Gastroesophageal sphincter (tissue), 3 donors: ENCODE measurements around the gene ASB15.

Source experiments
- CTCF ChIP-seq, 4 experiments: fragments of 200-600 bp in 2 of 4; fragments of 450-650 bp in 2 of 4; sonication (generic) in 1 of 4; IDR thresholded peaks; one replicate each; pipeline ENCODE4 v1.5.1; 2017 to 2019; ENCODE audit warnings: antibody characterized with exemption in 4 of 4, mild to moderate bottlenecking in 2 of 4, moderate library complexity in 2 of 4
- EP300 ChIP-seq: sonication (generic); formaldehyde crosslinking; IDR thresholded peaks from one replicate; pipeline ENCODE4 v1.6.1; 2017; ENCODE audit warnings: antibody characterized with exemption, mild to moderate bottlenecking

GRCh38 chr7:123588376-123588775, 13.2 kb upstream of the ASB15 start:
- TF ChIP-seq CTCF (IDR thresholded peaks at IDR 0.05) (no peak), EP300 (no peak)
